Activated CD8-positive, alpha-beta memory T cell treated with anti-CD3 and anti-CD28 coated beads, Interleukin-2, amount 50 U/mL, for 48 hours (primary cell): ENCODE data around the gene TRIP12.
"Not testable (repeated sequence)": the region's sequence is repeated elsewhere in the genome, so short reads cannot be mapped to it uniquely, and the experiment has no call there.

ENCODE experiments used
- DNase-seq: peaks from one replicate; pipeline ENCODE4 v3.0.0-alpha.2; 2020

The TRIP12 gene

GRCh38 chr2:229920011-229920641 lies 1.7 kb downstream of the TRIP12 start:
- DNase-seq = peak; percentile 56

- DNase-seq = no peak
Observed at GRCh38 chr2:229917793-229918192, 4.0 kb downstream of the TRIP12 start.

GRCh38 chr2:229914171-229914570 lies 7.6 kb downstream of the TRIP12 start:
- no peak for DNase-seq

- DNase-seq = no peak
Observed at GRCh38 chr2:229910832-229911412, 10.9 kb downstream of the TRIP12 start.

- no peak for DNase-seq
Observed at GRCh38 chr2:229910147-229910831, 11.5 kb downstream of the TRIP12 start.

GRCh38 chr2:229909090-229909489 lies 12.7 kb downstream of the TRIP12 start:
- DNase-seq = no peak

- no peak for DNase-seq
Observed at GRCh38 chr2:229905601-229906000, 16.2 kb downstream of the TRIP12 start.

- no peak for DNase-seq
Observed at GRCh38 chr2:229903037-229903436, 18.8 kb downstream of the TRIP12 start.

- no peak for DNase-seq
Observed at GRCh38 chr2:229901819-229902218, 20.0 kb downstream of the TRIP12 start.

- not testable (repeated sequence) for DNase-seq
Observed at GRCh38 chr2:229900514-229900913, 21.3 kb downstream of the TRIP12 start.

- no peak for DNase-seq
Observed at GRCh38 chr2:229900012-229900411, 21.8 kb downstream of the TRIP12 start.

- no peak for DNase-seq
Observed at GRCh38 chr2:229899604-229900003, 22.2 kb downstream of the TRIP12 start.

- no peak for DNase-seq
Observed at GRCh38 chr2:229896857-229897256, 25.0 kb downstream of the TRIP12 start.

GRCh38 chr2:229889023-229889422 lies 32.8 kb downstream of the TRIP12 start:
- no peak for DNase-seq

- DNase-seq = no peak
Observed at GRCh38 chr2:229888031-229888430, 33.8 kb downstream of the TRIP12 start.

GRCh38 chr2:229887441-229887840 lies 34.4 kb downstream of the TRIP12 start:
- DNase-seq = no peak

- DNase-seq = no peak
Observed at GRCh38 chr2:229884775-229885699, 36.8 kb downstream of the TRIP12 start.

- no peak for DNase-seq
Observed at GRCh38 chr2:229882583-229882982, 39.2 kb downstream of the TRIP12 start.

GRCh38 chr2:229880892-229881586 lies 40.8 kb downstream of the TRIP12 start:
- DNase-seq = no peak

GRCh38 chr2:229879191-229879950 lies 42.4 kb downstream of the TRIP12 start:
- no peak for DNase-seq

GRCh38 chr2:229875549-229875948 lies 46.3 kb downstream of the TRIP12 start:
- no peak for DNase-seq

GRCh38 chr2:229874647-229875046 lies 47.2 kb downstream of the TRIP12 start:
- DNase-seq = no peak
